ENCODE data around the gene FBXL4. TPM values are rescaled to one million over a fixed set of nuclear protein-coding genes. Genes with fewer than 3 reads are reported as not detected.

Gene FBXL4
- total RNA-seq, 1 donor from 2014 or later = 15.3 TPM

- H3K27me3 Mint-ChIP-seq (ENCODE audit: unreplicated experiment) = peaks cover 40% of the 10 kb centered on the region
- H3K27ac Mint-ChIP-seq (ENCODE audit: unreplicated experiment) = no peak overlapping the region
- H3K4me1 Mint-ChIP-seq (ENCODE audit: unreplicated experiment) = peaks cover 39% of the 10 kb centered on the region
- H3K36me3 Mint-ChIP-seq (ENCODE audit: low read depth, unreplicated experiment) = peaks cover 6% of the 10 kb centered on the region
- no peak for DNase-seq (ENCODE audit: low spot score)
- H3K9me3 Mint-ChIP-seq (ENCODE audit: unreplicated experiment) = no peaks in the 10 kb centered on the region
- no peak overlapping the region for H3K4me3 Mint-ChIP-seq (ENCODE audit: unreplicated experiment)
- TF ChIP-seq CTCF (IDR thresholded peaks at IDR 0.05; ENCODE audit: unreplicated experiment) = no peak
Measured at GRCh38 chr6:98831959-98832283, 115.8 kb downstream of the FBXL4 start.

- Mint-ChIP-seq H3K27me3 (ENCODE audit: unreplicated experiment) (peaks cover 35% of the 10 kb centered on the region), H3K36me3 (ENCODE audit: low read depth, unreplicated experiment) (peaks cover 6% of the 10 kb centered on the region), H3K9me3 (ENCODE audit: unreplicated experiment) (no peaks in the 10 kb centered on the region), H3K4me1 (ENCODE audit: unreplicated experiment) (peaks cover 36% of the 10 kb centered on the region), H3K27ac (ENCODE audit: unreplicated experiment) (no peak overlapping the region), H3K4me3 (ENCODE audit: unreplicated experiment) (peak overlapping the region; percentile 80)
- DNase-seq (ENCODE audit: low spot score) = peak; percentile 23
- no peak for TF ChIP-seq CTCF (IDR thresholded peaks at IDR 0.05; ENCODE audit: unreplicated experiment)
Measured at GRCh38 chr6:98831057-98831958, 116.4 kb downstream of the FBXL4 start.

- H3K9me3 Mint-ChIP-seq (ENCODE audit: unreplicated experiment) = no peaks in the 10 kb centered on the region
- H3K27ac Mint-ChIP-seq (ENCODE audit: unreplicated experiment) = no peak overlapping the region
- no peak for TF ChIP-seq CTCF (IDR thresholded peaks at IDR 0.05; ENCODE audit: unreplicated experiment)
- H3K36me3 Mint-ChIP-seq (ENCODE audit: low read depth, unreplicated experiment) = peaks cover 6% of the 10 kb centered on the region
- no peak for DNase-seq (ENCODE audit: low spot score)
- H3K4me1 Mint-ChIP-seq (ENCODE audit: unreplicated experiment) = peaks cover 35% of the 10 kb centered on the region
- H3K27me3 Mint-ChIP-seq (ENCODE audit: unreplicated experiment) = peaks cover 35% of the 10 kb centered on the region
- H3K4me3 Mint-ChIP-seq (ENCODE audit: unreplicated experiment) = no peak overlapping the region
Measured at GRCh38 chr6:98830146-98830545, 117.6 kb downstream of the FBXL4 start.

- H3K4me1 Mint-ChIP-seq (ENCODE audit: unreplicated experiment) = peaks cover 37% of the 10 kb centered on the region
- TF ChIP-seq CTCF (IDR thresholded peaks at IDR 0.05; ENCODE audit: unreplicated experiment) = no peak
- no peak for DNase-seq (ENCODE audit: low spot score)
- peaks cover 6% of the 10 kb centered on the region for H3K36me3 Mint-ChIP-seq (ENCODE audit: low read depth, unreplicated experiment)
- peak overlapping the region; percentile 71 for H3K4me3 Mint-ChIP-seq (ENCODE audit: unreplicated experiment)
- H3K9me3 Mint-ChIP-seq (ENCODE audit: unreplicated experiment) = no peaks in the 10 kb centered on the region
- peaks cover 39% of the 10 kb centered on the region for H3K27me3 Mint-ChIP-seq (ENCODE audit: unreplicated experiment)
- H3K27ac Mint-ChIP-seq (ENCODE audit: unreplicated experiment) = no peak overlapping the region
Measured at GRCh38 chr6:98828941-98829411, 118.8 kb downstream of the FBXL4 start.

GRCh38 chr6:98828211-98828788, 119.4 kb downstream of the FBXL4 start:
- Mint-ChIP-seq H3K9me3 (ENCODE audit: unreplicated experiment) (no peaks in the 10 kb centered on the region), H3K36me3 (ENCODE audit: low read depth, unreplicated experiment) (peaks cover 6% of the 10 kb centered on the region), H3K4me1 (ENCODE audit: unreplicated experiment) (peaks cover 39% of the 10 kb centered on the region), H3K27ac (ENCODE audit: unreplicated experiment) (peak overlapping the region; percentile 33), H3K27me3 (ENCODE audit: unreplicated experiment) (peaks cover 37% of the 10 kb centered on the region), H3K4me3 (ENCODE audit: unreplicated experiment) (peak overlapping the region; percentile 87)
- DNase-seq (ENCODE audit: low spot score) = no peak
- no peak for TF ChIP-seq CTCF (IDR thresholded peaks at IDR 0.05; ENCODE audit: unreplicated experiment)
